M059J (cell line): ENCODE measurements around the gene HIVEP3. TPM values are rescaled to one million over a fixed set of nuclear protein-coding genes. Genes with fewer than 3 reads are reported as not detected.

Experiments used
- DNase-seq: peaks from one replicate; pipeline ENCODE4 v3.0.0-alpha.2; 2012; ENCODE audit warnings: low read depth
- total RNA-seq: library from RNA; depleted of rRNA; stranded (reverse); fragments of >200 nt; shearing (Covaris generic); gene quantifications from 2 replicates; pipeline ENCODE4 v1.2.3, GENCODE V29; 2014

The HIVEP3 gene
- total RNA-seq, 1 experiment from 2014 or later = 4.2 TPM

- no peak for DNase-seq
Measured at GRCh38 chr1:41813226-41813625, 105.5 kb downstream of the HIVEP3 start.

- DNase-seq = peak; percentile 61
Measured at GRCh38 chr1:41812453-41812852, 106.3 kb downstream of the HIVEP3 start.

- peak; percentile 72 for DNase-seq
Measured at GRCh38 chr1:41812051-41812450, 106.7 kb downstream of the HIVEP3 start.

GRCh38 chr1:41811051-41811795, 107.5 kb downstream of the HIVEP3 start:
- no peak for DNase-seq

- peak; percentile 51 for DNase-seq
Measured at GRCh38 chr1:41810446-41810845, 108.3 kb downstream of the HIVEP3 start.

- DNase-seq = no peak
Measured at GRCh38 chr1:41809692-41810091, 109.0 kb downstream of the HIVEP3 start.

- no peak for DNase-seq
Measured at GRCh38 chr1:41807390-41807789, 111.3 kb downstream of the HIVEP3 start.

- DNase-seq = no peak
Measured at GRCh38 chr1:41806472-41807155, 112.1 kb downstream of the HIVEP3 start.

GRCh38 chr1:41805771-41806471, 112.8 kb downstream of the HIVEP3 start:
- DNase-seq = no peak

- DNase-seq = no peak
Measured at GRCh38 chr1:41804176-41804575, 114.5 kb downstream of the HIVEP3 start.

GRCh38 chr1:41803656-41804055, 115.1 kb downstream of the HIVEP3 start:
- DNase-seq = no peak

- DNase-seq = peak; percentile 73
Measured at GRCh38 chr1:41802532-41803501, 115.9 kb downstream of the HIVEP3 start.

GRCh38 chr1:41800311-41800829, 118.4 kb downstream of the HIVEP3 start:
- DNase-seq = no peak

- DNase-seq = peak; percentile 48
Measured at GRCh38 chr1:41799723-41800122, 119.0 kb downstream of the HIVEP3 start.

GRCh38 chr1:41799205-41799604, 119.5 kb downstream of the HIVEP3 start:
- no peak for DNase-seq

- DNase-seq = peak; percentile 70
Measured at GRCh38 chr1:41795205-41795762, 123.4 kb downstream of the HIVEP3 start.

GRCh38 chr1:41794031-41794430, 124.7 kb downstream of the HIVEP3 start:
- no peak for DNase-seq

GRCh38 chr1:41792485-41792770, 126.3 kb downstream of the HIVEP3 start:
- DNase-seq = no peak

GRCh38 chr1:41791667-41792484, 126.8 kb downstream of the HIVEP3 start:
- DNase-seq = no peak

- no peak for DNase-seq
Measured at GRCh38 chr1:41790351-41790750, 128.4 kb downstream of the HIVEP3 start.
